Lung (tissue), 12 donors: Measurements from ENCODE around the gene SEPTIN3. TPM values are rescaled to one million over a fixed set of nuclear protein-coding genes. Genes with fewer than 3 reads are reported as not detected.

Source experiments
- ATAC-seq: fragments of 200-7000 bp; cut with Tn5 transposase; one replicate; pipeline ENCODE4 v1.9.1; 2020; ENCODE audit warnings: moderate number of reproducible peaks; ENCODE audit not compliant: insufficient read depth, low FRiP score
- DNase-seq, 3 donors: peaks; one replicate each; pipeline ENCODE4 v3.0.0-alpha.2; 2013 to 2017
- H3K27ac ChIP-seq, 2 donors: one replicate each; pipeline ENCODE4 v1.5.1; 2013; ENCODE audit warnings: mild to moderate bottlenecking in 2 of 2, moderate library complexity in 2 of 2, control low read depth in 1 of 2, inconsistent platforms in 1 of 2, low read depth in 1 of 2, low read length in 1 of 2
- H3K27me3 ChIP-seq, 3 donors: one replicate each; pipeline ENCODE4 v1.5.1; 2013; ENCODE audit warnings: low read length in 2 of 3; ENCODE audit not compliant: control insufficient read depth in 3 of 3, insufficient read depth in 3 of 3
- H3K36me3 ChIP-seq, 4 donors: one replicate each; pipeline ENCODE4 v1.5.1; 2013; ENCODE audit warnings: low read length in 4 of 4, mild to moderate bottlenecking in 1 of 4, moderate library complexity in 1 of 4; ENCODE audit not compliant: control insufficient read depth in 4 of 4, insufficient read depth in 4 of 4
- H3K4me1 ChIP-seq, 5 donors: one replicate each; pipeline ENCODE4 v1.5.1; 2013; ENCODE audit warnings: low read length in 5 of 5, mild to moderate bottlenecking in 2 of 5, moderate library complexity in 1 of 5; ENCODE audit not compliant: control insufficient read depth in 5 of 5, insufficient read depth in 5 of 5
- H3K4me3 ChIP-seq: one replicate; pipeline ENCODE4 v1.5.1; 2013; ENCODE audit warnings: mild to moderate bottlenecking, control low read depth, moderate library complexity
- H3K9ac ChIP-seq, 2 donors: one replicate each; pipeline ENCODE4 v1.5.1; 2013; ENCODE audit warnings: low read length in 2 of 2, control low read depth in 1 of 2; ENCODE audit not compliant: insufficient read depth in 1 of 2
- H3K9me3 ChIP-seq, 4 donors: one replicate each; pipeline ENCODE4 v1.5.1; 2013; ENCODE audit warnings: low read length in 3 of 4, mild to moderate bottlenecking in 1 of 4, moderate library complexity in 1 of 4; ENCODE audit not compliant: control insufficient read depth in 4 of 4, insufficient read depth in 3 of 4
- WGBS, 2 donors: extraction: QIAGEN DNeasy Blood & Tissue Kit; methylation state at CpG; one replicate each; pipeline ENCODE4 v1.1.7; 2013; 5-methylcytosine and 5-hydroxymethylcytosine counted together
- polyA plus RNA-seq, 2 donors: library from polyadenylated mRNA; stranded (reverse); fragments of 200-250 nt; gene quantifications; one replicate each; pipeline ENCODE4 v1.2.1, GENCODE V29; 2013
- total RNA-seq, 2 donors: library from RNA; depleted of rRNA in 1 of 2; stranded (reverse); fragments of >200 nt in 1 of 2; gene quantifications; one replicate each; pipeline ENCODE4 v1.2.1, GENCODE V29; 2014 to 2021
- TF ChIP-seq, protein P1 (sequence below): IDR thresholded peaks from 2 replicates; pipeline ENCODE4 v1.5.1; 2012; ENCODE audit warnings: mild to moderate bottlenecking; ENCODE audit errors: control extremely low read depth, extremely low read depth
- donor health status: control.
- donor health status: control.
- donor health status: Bipolar disorder and iron deficiency.
- donor health status: healthy.
- donor health status: DM: yes; HTN: yes; CAD: no.

Gene SEPTIN3
- total and polyA plus RNA-seq, 4 donors: 0.31 to 1.3 (median 0.56) TPM

DNA sequence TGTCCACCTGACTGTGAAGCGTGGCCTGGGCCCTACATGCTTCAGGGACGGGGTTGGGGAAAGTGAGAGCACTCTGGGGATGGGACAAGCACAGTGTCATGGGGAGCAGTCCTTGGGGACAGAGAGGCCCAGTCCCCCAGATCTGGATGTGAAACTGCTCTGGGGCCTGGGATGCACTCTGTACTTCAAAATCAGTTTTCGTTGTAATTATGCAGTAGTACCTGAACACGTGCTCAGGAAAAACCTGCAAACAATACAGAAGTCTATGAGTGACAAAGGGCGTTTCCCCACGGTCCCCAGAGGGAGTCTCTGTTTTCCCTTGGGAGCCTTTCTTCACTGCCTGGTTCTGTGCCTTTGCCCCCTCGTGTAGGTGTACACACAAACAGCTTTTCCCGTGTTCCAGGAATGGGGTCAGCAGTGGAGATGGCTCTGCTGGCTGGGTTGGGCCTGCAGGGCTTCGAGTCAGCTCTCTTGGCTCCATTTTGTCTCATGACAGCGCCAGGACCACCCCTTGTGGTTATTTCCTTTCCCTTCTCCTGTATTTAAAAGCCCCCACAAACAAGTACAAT lies 37.5 kb upstream of the SEPTIN3 start:
- no peaks in the 10 kb centered on the region for H3K9me3 ChIP-seq
- no peak overlapping the region for H3K27ac ChIP-seq
- no peak overlapping the region for H3K9ac ChIP-seq
- no peaks in the 10 kb centered on the region for H3K36me3 ChIP-seq
- ATAC-seq (no peak), DNase-seq (no peak)
- H3K4me1 ChIP-seq: no peaks in the 10 kb centered on the region
- TF ChIP-seq, protein P1, sequence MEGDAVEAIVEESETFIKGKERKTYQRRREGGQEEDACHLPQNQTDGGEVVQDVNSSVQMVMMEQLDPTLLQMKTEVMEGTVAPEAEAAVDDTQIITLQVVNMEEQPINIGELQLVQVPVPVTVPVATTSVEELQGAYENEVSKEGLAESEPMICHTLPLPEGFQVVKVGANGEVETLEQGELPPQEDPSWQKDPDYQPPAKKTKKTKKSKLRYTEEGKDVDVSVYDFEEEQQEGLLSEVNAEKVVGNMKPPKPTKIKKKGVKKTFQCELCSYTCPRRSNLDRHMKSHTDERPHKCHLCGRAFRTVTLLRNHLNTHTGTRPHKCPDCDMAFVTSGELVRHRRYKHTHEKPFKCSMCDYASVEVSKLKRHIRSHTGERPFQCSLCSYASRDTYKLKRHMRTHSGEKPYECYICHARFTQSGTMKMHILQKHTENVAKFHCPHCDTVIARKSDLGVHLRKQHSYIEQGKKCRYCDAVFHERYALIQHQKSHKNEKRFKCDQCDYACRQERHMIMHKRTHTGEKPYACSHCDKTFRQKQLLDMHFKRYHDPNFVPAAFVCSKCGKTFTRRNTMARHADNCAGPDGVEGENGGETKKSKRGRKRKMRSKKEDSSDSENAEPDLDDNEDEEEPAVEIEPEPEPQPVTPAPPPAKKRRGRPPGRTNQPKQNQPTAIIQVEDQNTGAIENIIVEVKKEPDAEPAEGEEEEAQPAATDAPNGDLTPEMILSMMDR: no peak
- H3K27me3 ChIP-seq: peaks cover 0 to 8% (median 7%) of the 10 kb centered on the region in 3 donors
- 84 to 87% methylated on average over 10 of the region's 10 CpGs for WGBS, 2 donors
- H3K4me3 ChIP-seq: no peak overlapping the region

DNA sequence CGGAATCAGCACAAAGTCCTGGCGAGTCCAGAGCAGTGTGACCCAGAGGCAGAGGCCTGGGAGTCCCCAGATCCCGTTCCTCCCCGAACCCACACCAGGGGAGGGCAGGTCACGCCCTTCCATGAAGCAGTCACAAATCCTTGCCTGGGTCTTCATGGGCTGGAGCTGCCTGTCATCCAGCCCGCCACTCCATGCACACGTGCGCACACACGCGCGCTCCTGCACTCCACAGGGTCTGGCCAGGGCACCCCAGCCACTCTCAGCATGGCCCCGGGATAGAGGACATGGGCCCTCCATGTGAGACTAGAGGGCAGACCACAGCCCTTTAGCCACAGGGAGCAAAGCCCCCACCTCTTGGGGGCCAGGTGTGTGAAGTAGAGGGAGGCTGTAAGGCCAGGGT lies 36.9 kb upstream of the SEPTIN3 start:
- DNase-seq (no peak), ATAC-seq (no peak)

DNA sequence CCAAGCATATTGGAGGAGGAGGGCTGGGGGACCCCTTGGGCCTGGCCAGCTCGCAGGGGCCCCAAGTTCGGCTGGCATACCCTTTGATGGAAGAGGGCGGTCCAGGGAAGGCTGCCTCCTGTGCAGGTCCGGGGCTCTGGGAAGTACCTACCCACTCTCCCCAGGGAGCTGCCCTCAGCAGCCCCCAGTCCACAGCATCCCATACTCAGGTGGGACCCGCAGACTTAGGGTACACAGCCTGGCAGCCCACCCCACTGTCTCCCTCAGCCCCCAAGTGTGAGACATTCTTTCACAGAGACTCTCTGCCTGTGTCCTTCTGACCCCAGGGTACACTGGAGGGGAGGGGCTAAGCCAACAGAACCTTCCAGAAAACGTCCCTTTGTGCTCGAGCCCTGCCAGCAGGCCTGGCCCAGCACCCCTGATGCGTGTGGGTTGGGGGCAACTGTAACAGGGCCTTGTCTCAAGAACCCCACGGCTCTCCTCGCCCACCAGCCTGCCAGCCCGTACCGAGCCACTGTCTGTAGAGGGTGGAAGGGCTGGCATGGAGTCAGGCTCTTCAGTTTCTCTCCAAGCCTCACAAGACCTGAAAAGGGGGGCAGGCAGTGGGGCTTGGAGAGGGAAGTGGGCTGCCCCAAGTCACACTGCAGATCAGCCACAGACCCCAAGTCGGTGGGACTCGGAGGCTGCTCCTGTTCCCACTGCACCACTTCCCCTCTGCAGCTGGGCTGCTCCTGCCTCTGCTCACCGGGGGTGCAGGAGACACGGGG lies 35.6 kb upstream of the SEPTIN3 start:
- no peak overlapping the region for H3K27ac ChIP-seq
- H3K4me3 ChIP-seq: no peak overlapping the region
- 68 to 77% methylated on average over 16 of the region's 16 CpGs for WGBS, 2 donors
- H3K27me3 ChIP-seq: no peaks in the 10 kb centered on the region
- ATAC-seq: no peak
- no peaks in the 10 kb centered on the region for H3K4me1 ChIP-seq
- TF ChIP-seq, protein P1: no peak
- no peaks in the 10 kb centered on the region for H3K36me3 ChIP-seq
- H3K9me3 ChIP-seq: no peaks in the 10 kb centered on the region
- no peak overlapping the region for H3K9ac ChIP-seq
- no peak for DNase-seq

More for the DNA sequence above, 36.9 kb upstream of the SEPTIN3 start:
- TF ChIP-seq, protein P1: no peak
- no peaks in the 10 kb centered on the region for H3K4me1 ChIP-seq
- H3K9me3 ChIP-seq: no peaks in the 10 kb centered on the region
- 95 to 96% methylated on average over 12 of the region's 12 CpGs for WGBS, 2 donors
- peaks cover 0 to 5% (median 4%) of the 10 kb centered on the region in 3 donors for H3K27me3 ChIP-seq
- H3K36me3 ChIP-seq: no peaks in the 10 kb centered on the region
- no peak overlapping the region for H3K9ac ChIP-seq
- H3K27ac ChIP-seq: no peak overlapping the region
- no peak overlapping the region for H3K4me3 ChIP-seq
